CD8-positive, alpha-beta memory T cell (primary cell): ENCODE data around the gene CPT1A. TPM values are rescaled to one million over a fixed set of nuclear protein-coding genes. Genes with fewer than 3 reads are reported as not detected.

ENCODE experiments used
- CTCF ChIA-PET: fragments of 350-600 bp; sonication (Branson Sonifier 250); formaldehyde crosslinking; loops from one replicate; lab custom pipeline; 2021; ENCODE audit warnings: antibody characterized with exemption; lab: Charles Lee
- POLR2A ChIA-PET: fragments of 350-600 bp; sonication (Branson Sonifier 250); formaldehyde crosslinking; loops from one replicate; lab custom pipeline; 2021; ENCODE audit warnings: antibody characterized with exemption; lab: Charles Lee
- DNase-seq, 5 donors: peaks; one replicate each; pipeline versions ENCODE4 v3.0.0 to v3.0.0-alpha.2; 2020 to 2022; ENCODE audit warnings: mixed read lengths in 1 of 5
- H3K27ac ChIP-seq: one replicate; pipeline ENCODE4 v1.7.0; 2013; ENCODE audit warnings: low read depth, mild to moderate bottlenecking, low read length, moderate library complexity
- H3K27me3 ChIP-seq: 2 replicates; pipeline ENCODE4 v1.7.0; 2013; ENCODE audit warnings: low read length, mild to moderate bottlenecking; ENCODE audit not compliant: insufficient read depth, poor library complexity, severe bottlenecking
- H3K36me3 ChIP-seq: 2 replicates; pipeline ENCODE4 v1.7.0; 2013; ENCODE audit warnings: mild to moderate bottlenecking, low read length, moderate library complexity; ENCODE audit not compliant: insufficient read depth
- H3K4me1 ChIP-seq: 2 replicates; pipeline ENCODE4 v1.7.0; 2013; ENCODE audit warnings: mild to moderate bottlenecking, low read length, moderate library complexity; ENCODE audit not compliant: insufficient read depth
- H3K4me3 ChIP-seq: 2 replicates; pipeline ENCODE4 v1.7.0; 2013; ENCODE audit warnings: mild to moderate bottlenecking, low read length
- H3K9me3 ChIP-seq: 2 replicates; pipeline ENCODE4 v1.7.0; 2013; ENCODE audit warnings: mild to moderate bottlenecking, low read length
- H3K27ac Mint-ChIP-seq, 8 donors: one replicate each; pipeline ENCODE4 v1.8.0; 2020 to 2021; ENCODE audit warnings: mixed read lengths in 8 of 8, mild to moderate bottlenecking in 6 of 8, inconsistent platforms in 3 of 8, moderate library complexity in 3 of 8
- H3K27me3 Mint-ChIP-seq, 2 donors: one replicate each; pipeline ENCODE4 v1.8.0; 2020 to 2021; ENCODE audit warnings: mixed read lengths in 2 of 2, mild to moderate bottlenecking in 1 of 2, moderate library complexity in 1 of 2
- H3K36me3 Mint-ChIP-seq, 3 donors: one replicate each; pipeline ENCODE4 v1.8.0; 2020 to 2021; ENCODE audit warnings: mixed read lengths in 3 of 3, inconsistent platforms in 1 of 3, mild to moderate bottlenecking in 1 of 3
- H3K4me1 Mint-ChIP-seq, 3 donors: one replicate each; pipeline ENCODE4 v1.8.0; 2020 to 2021; ENCODE audit warnings: mixed read lengths in 3 of 3, inconsistent platforms in 1 of 3, mild to moderate bottlenecking in 1 of 3
- H3K4me3 Mint-ChIP-seq, 7 donors: one replicate each; pipeline ENCODE4 v1.8.0; 2020 to 2021; ENCODE audit warnings: mixed read lengths in 7 of 7, mild to moderate bottlenecking in 6 of 7, moderate library complexity in 4 of 7, inconsistent platforms in 2 of 7
- H3K9me3 Mint-ChIP-seq, 5 donors: one replicate each; pipeline ENCODE4 v1.8.0; 2020 to 2022; ENCODE audit warnings: mixed read lengths in 5 of 5, mild to moderate bottlenecking in 3 of 5, moderate library complexity in 2 of 5, inconsistent platforms in 1 of 5
- polyA plus RNA-seq: library from polyadenylated mRNA; unstranded; fragments of 300-500 nt; fragmentation: Illumina TruSeq; gene quantifications from one replicate; pipeline ENCODE4 v1.2.3, GENCODE V29; 2021
- total RNA-seq, 2 experiments: library from RNA; stranded (reverse); gene quantifications; one replicate each; pipeline ENCODE4 v1.2.3, GENCODE V29; 2021

The CPT1A gene
- total and polyA plus RNA-seq, 3 experiments from 2014 or later = 9.8 to 27.4 (median 25.6) TPM

GRCh38 chr11:68847395-68847794 lies 5.7 kb upstream of the CPT1A start:
- no peak overlapping the region for H3K4me3 Mint-ChIP-seq
- H3K27me3 ChIP-seq = no peaks in the 10 kb centered on the region
- H3K4me1 Mint-ChIP-seq = peaks cover 13 to 18% (median 16%) of the 10 kb centered on the region in 3 donors
- H3K27ac Mint-ChIP-seq = no peak overlapping the region
- ChIA-PET CTCF (interaction anchor here (1.3 kb wide), 1 partner anchor 22 kb away, joined by 4 read pairs; no protein-coding TSS in a partner anchor), POLR2A (no interaction called here)
- no peaks in the 10 kb centered on the region for H3K36me3 ChIP-seq
- DNase-seq = no peak
- H3K36me3 Mint-ChIP-seq = peaks cover 0 to 6% (median 0%) of the 10 kb centered on the region in 3 donors
- no peak overlapping the region for H3K27ac ChIP-seq
- H3K4me1 ChIP-seq = peaks cover 11% of the 10 kb centered on the region
- peaks cover 4 to 6% of the 10 kb centered on the region in 2 donors for H3K27me3 Mint-ChIP-seq
- H3K4me3 ChIP-seq = no peak overlapping the region
- H3K9me3 ChIP-seq = no peaks in the 10 kb centered on the region
- no peaks in the 10 kb centered on the region for H3K9me3 Mint-ChIP-seq

- Histone ChIP-seq H3K4me1 (peaks cover 15% of the 10 kb centered on the region), H3K36me3 (no peaks in the 10 kb centered on the region), H3K27me3 (no peaks in the 10 kb centered on the region), H3K9me3 (no peaks in the 10 kb centered on the region), H3K27ac (no peak overlapping the region), H3K4me3 (no peak overlapping the region)
- Mint-ChIP-seq H3K4me3 (peak overlapping the region in 2 of 7 donors; percentile 41 to 95), H3K27me3 (peaks cover 0 to 3% of the 10 kb centered on the region in 2 donors), H3K27ac (peak overlapping the region in 1 of 8 donors; percentile 86), H3K36me3 (peaks cover 0 to 8% (median 0%) of the 10 kb centered on the region in 3 donors), H3K4me1 (peaks cover 17 to 25% (median 23%) of the 10 kb centered on the region in 3 donors), H3K9me3 (no peaks in the 10 kb centered on the region)
- CTCF ChIA-PET = interaction anchor here (1.4 to 3.3 kb wide), 2 partner anchors 16 to 93 kb away, joined by 7 to 19 read pairs; partner anchors contain the start of gene TESMIN
- POLR2A ChIA-PET = no interaction called here
- no peak for DNase-seq
Measured at GRCh38 chr11:68845351-68846002, 3.8 kb upstream of the CPT1A start.

- Mint-ChIP-seq H3K4me3 (peak overlapping the region in 4 of 7 donors; percentile 48 to 95 (median 68)), H3K4me1 (peaks cover 24 to 31% (median 29%) of the 10 kb centered on the region in 3 donors), H3K27me3 (peaks cover 0 to 3% of the 10 kb centered on the region in 2 donors), H3K9me3 (no peaks in the 10 kb centered on the region), H3K36me3 (peaks cover 0 to 8% (median 0%) of the 10 kb centered on the region in 3 donors), H3K27ac (peak overlapping the region in 3 of 8 donors; percentile 43 to 86 (median 47))
- ChIA-PET CTCF (interaction anchor here (0.8 to 3.5 kb wide), 12 partner anchors 9 to 157 kb away, joined by 3 to 37 read pairs (median 7); partner anchors contain the start of gene TESMIN), POLR2A (no interaction called here)
- H3K9me3 ChIP-seq = no peaks in the 10 kb centered on the region
- no peaks in the 10 kb centered on the region for H3K36me3 ChIP-seq
- H3K4me1 ChIP-seq = peaks cover 22% of the 10 kb centered on the region
- no peak overlapping the region for H3K27ac ChIP-seq
- DNase-seq = no peak
- H3K4me3 ChIP-seq = no peak overlapping the region
- no peaks in the 10 kb centered on the region for H3K27me3 ChIP-seq
Measured at GRCh38 chr11:68844801-68845200, 3.1 kb upstream of the CPT1A start.

- H3K27ac Mint-ChIP-seq = peak overlapping the region in 5 of 8 donors; percentile 79 to 95 (median 86)
- Histone ChIP-seq H3K4me1 (peaks cover 26% of the 10 kb centered on the region), H3K36me3 (no peaks in the 10 kb centered on the region), H3K9me3 (no peaks in the 10 kb centered on the region), H3K4me3 (peak overlapping the region; percentile 76), H3K27me3 (no peaks in the 10 kb centered on the region), H3K27ac (no peak overlapping the region)
- H3K9me3 Mint-ChIP-seq = no peaks in the 10 kb centered on the region
- peaks cover 0 to 8% (median 0%) of the 10 kb centered on the region in 3 donors for H3K36me3 Mint-ChIP-seq
- ChIA-PET POLR2A (interaction anchor here (1.5 kb wide), 1 partner anchor 205 kb away, joined by 4 read pairs; the partner anchor contains the start of gene TPCN2), CTCF (interaction anchor here (0.8 to 3.5 kb wide), 18 partner anchors 10 to 229 kb away, joined by 3 to 37 read pairs (median 6); partner anchors contain the start of gene TESMIN)
- H3K4me3 Mint-ChIP-seq = peak overlapping the region; percentile 81 to 98 (median 93)
- peaks cover 28 to 36% (median 34%) of the 10 kb centered on the region in 3 donors for H3K4me1 Mint-ChIP-seq
- H3K27me3 Mint-ChIP-seq = peaks cover 0 to 3% of the 10 kb centered on the region in 2 donors
- DNase-seq = no peak
Measured at GRCh38 chr11:68844376-68844775, 2.7 kb upstream of the CPT1A start.

GRCh38 chr11:68843703-68844312 lies 2.1 kb upstream of the CPT1A start:
- Histone ChIP-seq H3K27me3 (no peaks in the 10 kb centered on the region), H3K4me1 (peaks cover 28% of the 10 kb centered on the region), H3K27ac (peak overlapping the region; percentile 27), H3K9me3 (no peaks in the 10 kb centered on the region), H3K36me3 (no peaks in the 10 kb centered on the region), H3K4me3 (peak overlapping the region; percentile 76)
- peaks cover 0 to 3% of the 10 kb centered on the region in 2 donors for H3K27me3 Mint-ChIP-seq
- H3K4me3 Mint-ChIP-seq = peak overlapping the region; percentile 81 to 98 (median 93)
- ChIA-PET CTCF (interaction anchor here (0.6 to 3.5 kb wide), 22 partner anchors 10 to 228 kb away, joined by 3 to 37 read pairs (median 5); partner anchors contain the start of genes IGHMBP2, MRPL21 and TESMIN), POLR2A (interaction anchor here (0.6 to 1.5 kb wide), 4 partner anchors 9 to 205 kb away, joined by 4 to 6 read pairs (median 5); partner anchors contain the start of gene TPCN2)
- peak; percentile 56 to 78 (median 66) for DNase-seq
- H3K4me1 Mint-ChIP-seq = peaks cover 31 to 41% (median 39%) of the 10 kb centered on the region in 3 donors
- H3K27ac Mint-ChIP-seq = peak overlapping the region; percentile 80 to 98 (median 90)
- peaks cover 0 to 8% (median 0%) of the 10 kb centered on the region in 3 donors for H3K36me3 Mint-ChIP-seq
- no peaks in the 10 kb centered on the region for H3K9me3 Mint-ChIP-seq

GRCh38 chr11:68843052-68843561 lies 1.4 kb upstream of the CPT1A start:
- Mint-ChIP-seq H3K9me3 (no peaks in the 10 kb centered on the region), H3K36me3 (peaks cover 0 to 8% (median 0%) of the 10 kb centered on the region in 3 donors), H3K4me3 (peak overlapping the region; percentile 81 to 98 (median 93)), H3K4me1 (peaks cover 34 to 48% (median 46%) of the 10 kb centered on the region in 3 donors), H3K27ac (peak overlapping the region; percentile 80 to 97 (median 90)), H3K27me3 (peaks cover 0 to 3% of the 10 kb centered on the region in 2 donors)
- H3K4me1 ChIP-seq = peaks cover 35% of the 10 kb centered on the region
- H3K27ac ChIP-seq = peak overlapping the region; percentile 27
- H3K36me3 ChIP-seq = no peaks in the 10 kb centered on the region
- H3K4me3 ChIP-seq = peak overlapping the region; percentile 76
- ChIA-PET CTCF (interaction anchor here (0.6 to 3.5 kb wide), 20 partner anchors 10 to 227 kb away, joined by 3 to 37 read pairs (median 4); partner anchors contain the start of genes IGHMBP2, MRPL21 and TESMIN), POLR2A (interaction anchor here (0.6 to 1.8 kb wide), 6 partner anchors 10 to 382 kb away, joined by 4 to 8 read pairs (median 6); partner anchors contain the start of gene TPCN2)
- peak; percentile 42 to 71 (median 56) for DNase-seq
- no peaks in the 10 kb centered on the region for H3K9me3 ChIP-seq
- no peaks in the 10 kb centered on the region for H3K27me3 ChIP-seq

GRCh38 chr11:68842427-68843051 lies 823 bp upstream of the CPT1A start:
- no peaks in the 10 kb centered on the region for H3K9me3 Mint-ChIP-seq
- peak overlapping the region; percentile 81 to 98 (median 93) for H3K4me3 Mint-ChIP-seq
- peaks cover 0 to 8% (median 0%) of the 10 kb centered on the region in 3 donors for H3K36me3 Mint-ChIP-seq
- H3K36me3 ChIP-seq = no peaks in the 10 kb centered on the region
- ChIA-PET CTCF (interaction anchor here (0.6 to 3.5 kb wide), 14 partner anchors 9 to 633 kb away, joined by 3 to 37 read pairs (median 6); partner anchors contain the start of genes IGHMBP2 and MRPL21), POLR2A (interaction anchor here (0.6 to 1.8 kb wide), 5 partner anchors 17 to 382 kb away, joined by 4 to 8 read pairs (median 5); partner anchors contain the start of gene TPCN2)
- DNase-seq = no peak
- peaks cover 0 to 3% of the 10 kb centered on the region in 2 donors for H3K27me3 Mint-ChIP-seq
- peaks cover 41% of the 10 kb centered on the region for H3K4me1 ChIP-seq
- H3K4me1 Mint-ChIP-seq = peaks cover 39 to 54% (median 52%) of the 10 kb centered on the region in 3 donors
- no peaks in the 10 kb centered on the region for H3K27me3 ChIP-seq
- no peaks in the 10 kb centered on the region for H3K9me3 ChIP-seq
- H3K27ac ChIP-seq = peak overlapping the region; percentile 27
- peak overlapping the region; percentile 76 to 97 (median 94) for H3K27ac Mint-ChIP-seq
- H3K4me3 ChIP-seq = peak overlapping the region; percentile 76
